GM06990 (cell line): ENCODE results near the gene ZNF516.

ENCODE experiments used
- DNase-seq: peaks from one replicate; pipeline ENCODE4 v3.0.0-alpha.2; 2011; ENCODE audit not compliant: insufficient read length; ENCODE audit errors: extremely low read depth
- H3K27me3 ChIP-seq: replicated peaks from 2 replicates; pipeline ENCODE4 v1.6.0; 2011; ENCODE audit warnings: low read length; ENCODE audit not compliant: control insufficient read depth, insufficient read depth
- H3K36me3 ChIP-seq: 2 replicates; pipeline ENCODE4 v1.5.1; 2011; ENCODE audit warnings: low read length; ENCODE audit not compliant: control insufficient read depth, insufficient read depth
- H3K4me3 ChIP-seq: replicated peaks from 2 replicates; pipeline ENCODE4 v1.5.1; 2011; ENCODE audit warnings: low read depth, mild to moderate bottlenecking, control low read depth, low read length
- TF ChIP-seq, protein P1 (sequence below): IDR thresholded peaks from 2 replicates; pipeline ENCODE4 v1.5.1; 2011; ENCODE audit warnings: low read length, control low read depth, mild to moderate bottlenecking, inconsistent platforms; ENCODE audit not compliant: insufficient read depth, poor library complexity, severe bottlenecking

The ZNF516 gene

DNA sequence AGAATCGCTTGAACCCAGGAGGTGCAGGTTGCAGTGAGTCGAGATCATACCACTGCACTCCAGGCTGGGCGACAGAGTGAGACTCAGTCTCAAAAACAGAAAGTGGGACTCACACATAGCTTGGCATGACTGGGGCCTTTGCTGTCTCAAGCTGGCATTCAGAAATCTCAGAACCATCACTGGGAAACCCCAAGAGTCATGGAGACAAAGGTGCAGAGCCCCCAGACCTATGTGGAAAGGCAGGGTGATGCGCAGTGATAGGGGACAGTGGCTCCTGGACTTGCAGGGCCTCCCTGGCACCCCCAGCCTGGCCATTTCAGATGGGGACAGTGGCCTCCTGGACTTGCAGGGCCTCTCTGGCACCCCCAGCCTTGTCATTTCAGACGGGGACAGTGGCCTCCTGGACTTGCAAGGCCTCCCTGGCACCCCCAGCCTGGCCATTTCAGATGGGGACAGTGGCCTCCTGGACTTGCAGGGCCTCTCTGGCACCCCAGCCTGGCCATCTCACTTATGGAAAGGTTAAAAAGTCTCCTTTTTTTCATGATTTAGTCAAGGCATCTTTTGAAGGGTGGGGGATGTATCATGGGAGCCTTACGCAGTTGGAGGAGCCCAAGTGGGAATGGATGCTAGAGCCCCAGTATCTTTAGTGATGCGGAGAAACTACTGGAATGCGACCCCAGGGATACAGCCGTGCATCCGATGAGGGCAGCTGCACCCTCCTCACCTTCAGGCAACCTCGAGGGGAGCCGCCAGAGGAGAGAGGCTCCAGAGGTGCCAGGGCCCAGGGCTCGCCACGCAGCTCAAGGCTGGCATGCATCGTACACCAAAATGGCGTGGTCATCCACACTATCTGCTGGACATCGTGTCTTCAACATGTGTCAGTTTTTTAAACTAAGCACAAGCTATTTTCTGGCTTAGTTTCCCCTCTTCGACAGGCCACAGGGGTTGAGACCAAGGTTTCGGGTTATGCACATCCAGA, 30.5 kb downstream of the ZNF516 start:
- no peak for DNase-seq
- Histone ChIP-seq H3K27me3 (no peaks in the 10 kb centered on the region), H3K36me3 (peaks cover 2% of the 10 kb centered on the region), H3K4me3 (no peak overlapping the region)
- TF ChIP-seq, protein P1, sequence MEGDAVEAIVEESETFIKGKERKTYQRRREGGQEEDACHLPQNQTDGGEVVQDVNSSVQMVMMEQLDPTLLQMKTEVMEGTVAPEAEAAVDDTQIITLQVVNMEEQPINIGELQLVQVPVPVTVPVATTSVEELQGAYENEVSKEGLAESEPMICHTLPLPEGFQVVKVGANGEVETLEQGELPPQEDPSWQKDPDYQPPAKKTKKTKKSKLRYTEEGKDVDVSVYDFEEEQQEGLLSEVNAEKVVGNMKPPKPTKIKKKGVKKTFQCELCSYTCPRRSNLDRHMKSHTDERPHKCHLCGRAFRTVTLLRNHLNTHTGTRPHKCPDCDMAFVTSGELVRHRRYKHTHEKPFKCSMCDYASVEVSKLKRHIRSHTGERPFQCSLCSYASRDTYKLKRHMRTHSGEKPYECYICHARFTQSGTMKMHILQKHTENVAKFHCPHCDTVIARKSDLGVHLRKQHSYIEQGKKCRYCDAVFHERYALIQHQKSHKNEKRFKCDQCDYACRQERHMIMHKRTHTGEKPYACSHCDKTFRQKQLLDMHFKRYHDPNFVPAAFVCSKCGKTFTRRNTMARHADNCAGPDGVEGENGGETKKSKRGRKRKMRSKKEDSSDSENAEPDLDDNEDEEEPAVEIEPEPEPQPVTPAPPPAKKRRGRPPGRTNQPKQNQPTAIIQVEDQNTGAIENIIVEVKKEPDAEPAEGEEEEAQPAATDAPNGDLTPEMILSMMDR: no peak

DNA sequence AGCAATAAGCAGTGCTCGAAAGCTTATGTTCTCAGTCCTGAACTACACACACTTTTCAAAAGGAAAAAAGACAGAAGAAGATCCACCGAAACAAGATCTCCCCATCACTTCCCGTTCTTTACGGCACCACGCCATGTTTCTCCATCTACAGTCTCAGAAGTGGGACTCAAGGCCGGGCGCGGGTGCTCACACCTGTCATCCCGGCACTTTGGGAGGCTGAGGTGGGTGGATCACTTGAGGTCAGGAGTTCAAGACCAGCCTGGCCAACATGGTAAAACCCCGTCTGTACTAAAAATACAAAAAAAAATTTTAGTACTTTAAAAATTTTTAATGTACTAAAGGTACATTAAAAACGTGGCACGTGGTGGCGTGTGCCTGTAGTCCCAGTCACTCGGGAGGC, 31.2 kb downstream of the ZNF516 start:
- DNase-seq: no peak
- Histone ChIP-seq H3K4me3 (no peak overlapping the region), H3K27me3 (no peaks in the 10 kb centered on the region), H3K36me3 (peaks cover 4% of the 10 kb centered on the region)
- TF ChIP-seq, protein P1: no peak

DNA sequence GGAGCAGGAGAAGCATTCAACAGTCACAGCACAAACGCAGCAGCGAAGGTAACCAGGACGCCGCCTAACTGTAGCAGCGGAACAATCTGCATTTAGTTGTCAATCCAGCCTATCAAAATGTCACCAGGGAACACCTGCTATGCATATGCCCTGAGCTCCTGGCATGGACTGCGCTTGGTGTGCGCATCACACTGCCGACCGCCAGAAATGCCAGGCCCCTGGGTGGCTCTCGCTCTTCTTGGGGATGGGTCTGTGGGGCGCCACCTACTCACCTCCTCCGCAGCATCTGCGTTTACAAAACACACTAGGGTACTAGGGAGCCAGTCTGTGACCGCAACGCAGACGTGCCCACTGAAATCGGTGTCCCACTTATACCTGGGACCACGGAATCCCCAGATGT, 31.7 kb downstream of the ZNF516 start:
- TF ChIP-seq, protein P1: no peak
- Histone ChIP-seq H3K27me3 (no peaks in the 10 kb centered on the region), H3K36me3 (peaks cover 7% of the 10 kb centered on the region), H3K4me3 (no peak overlapping the region)
- no peak for DNase-seq

DNA sequence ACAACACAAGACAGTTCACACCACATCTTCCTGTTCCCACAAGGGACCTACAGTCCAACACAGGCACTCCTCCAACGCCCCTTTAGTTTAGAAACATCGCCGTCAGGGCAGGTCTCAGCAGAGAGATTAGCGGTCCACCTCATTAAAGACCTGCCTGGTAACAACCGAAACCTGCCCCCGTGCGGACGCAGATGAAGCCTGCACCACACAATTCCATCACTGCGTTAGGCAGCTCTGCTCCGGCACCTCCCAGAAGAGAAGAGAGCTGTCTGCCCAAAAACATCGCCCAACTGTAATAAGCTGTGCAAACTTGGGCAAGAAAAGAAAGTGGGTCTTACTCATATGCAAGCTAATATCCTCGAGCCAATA, 32.7 kb downstream of the ZNF516 start:
- TF ChIP-seq, protein P1: no peak
- Histone ChIP-seq H3K36me3 (peaks cover 7% of the 10 kb centered on the region), H3K4me3 (no peak overlapping the region), H3K27me3 (no peaks in the 10 kb centered on the region)
- DNase-seq: no peak

DNA sequence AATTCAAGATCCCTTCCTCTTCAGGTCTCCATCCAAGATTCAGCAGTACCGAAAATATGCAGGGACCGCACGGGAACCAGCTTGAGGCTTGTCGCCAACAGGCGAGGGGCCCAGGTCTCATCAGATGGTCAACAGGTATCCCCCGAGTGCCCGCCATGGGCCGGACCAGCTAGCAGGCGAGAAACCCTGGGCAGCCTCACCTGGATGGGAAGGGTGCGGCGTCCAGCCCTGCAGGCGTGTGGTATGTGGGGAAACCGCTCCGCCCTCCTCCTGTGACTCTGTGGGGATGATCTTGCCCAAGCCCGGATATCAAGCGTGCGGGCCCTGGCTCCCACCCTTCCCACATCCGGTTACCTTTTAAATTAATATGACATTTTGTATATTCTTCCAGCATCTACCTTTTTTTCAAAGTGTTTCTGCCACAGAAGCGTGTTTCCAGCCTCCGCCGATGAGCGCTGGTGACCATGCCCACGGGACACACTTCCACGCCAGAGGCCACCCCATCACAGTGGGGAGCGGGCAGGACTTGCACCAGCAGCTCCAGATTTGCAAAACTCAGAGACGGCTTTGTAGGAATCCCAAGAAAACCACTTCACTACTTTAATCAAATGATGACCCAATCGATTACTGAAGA, 33.2 kb downstream of the ZNF516 start:
- TF ChIP-seq, protein P1: no peak
- Histone ChIP-seq H3K4me3 (no peak overlapping the region), H3K36me3 (peaks cover 7% of the 10 kb centered on the region), H3K27me3 (no peaks in the 10 kb centered on the region)
- DNase-seq: no peak
